ENCODE results near the gene AUTS2.

DNA sequence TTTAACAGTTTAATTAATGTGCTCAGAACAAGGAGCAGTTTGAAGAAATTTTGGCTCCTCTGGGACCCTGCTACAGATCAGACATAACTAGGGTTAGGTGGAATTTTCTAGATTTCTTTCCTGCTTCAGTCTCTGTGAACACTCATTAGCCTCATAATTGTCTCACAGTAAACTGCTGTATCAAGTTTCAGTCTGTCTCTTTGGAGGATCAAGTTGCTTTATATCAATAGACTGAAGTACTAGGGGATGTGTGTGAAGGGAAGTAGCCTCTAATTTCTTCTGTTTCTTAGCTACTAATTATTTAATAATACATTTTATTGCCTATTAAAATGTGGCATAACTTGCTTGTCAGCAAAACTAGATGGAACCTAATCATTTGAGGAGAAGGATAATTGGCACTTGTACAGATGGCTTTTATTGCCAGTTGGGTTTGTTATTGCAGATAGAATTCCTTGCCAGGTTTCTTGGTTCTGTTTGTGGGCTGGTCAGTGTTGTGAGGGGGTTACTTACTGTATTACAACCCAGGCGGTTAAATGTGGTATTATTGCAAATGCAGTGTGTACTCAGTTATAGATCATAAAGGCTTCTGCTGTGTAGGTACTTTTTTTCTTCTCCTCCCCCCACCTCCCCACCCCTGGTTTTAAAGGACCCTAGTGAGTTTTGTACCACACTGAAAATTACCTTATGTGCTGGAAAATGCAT lies 758.0 kb downstream of the AUTS2 start:
- TF ChIP-seq, protein P1, sequence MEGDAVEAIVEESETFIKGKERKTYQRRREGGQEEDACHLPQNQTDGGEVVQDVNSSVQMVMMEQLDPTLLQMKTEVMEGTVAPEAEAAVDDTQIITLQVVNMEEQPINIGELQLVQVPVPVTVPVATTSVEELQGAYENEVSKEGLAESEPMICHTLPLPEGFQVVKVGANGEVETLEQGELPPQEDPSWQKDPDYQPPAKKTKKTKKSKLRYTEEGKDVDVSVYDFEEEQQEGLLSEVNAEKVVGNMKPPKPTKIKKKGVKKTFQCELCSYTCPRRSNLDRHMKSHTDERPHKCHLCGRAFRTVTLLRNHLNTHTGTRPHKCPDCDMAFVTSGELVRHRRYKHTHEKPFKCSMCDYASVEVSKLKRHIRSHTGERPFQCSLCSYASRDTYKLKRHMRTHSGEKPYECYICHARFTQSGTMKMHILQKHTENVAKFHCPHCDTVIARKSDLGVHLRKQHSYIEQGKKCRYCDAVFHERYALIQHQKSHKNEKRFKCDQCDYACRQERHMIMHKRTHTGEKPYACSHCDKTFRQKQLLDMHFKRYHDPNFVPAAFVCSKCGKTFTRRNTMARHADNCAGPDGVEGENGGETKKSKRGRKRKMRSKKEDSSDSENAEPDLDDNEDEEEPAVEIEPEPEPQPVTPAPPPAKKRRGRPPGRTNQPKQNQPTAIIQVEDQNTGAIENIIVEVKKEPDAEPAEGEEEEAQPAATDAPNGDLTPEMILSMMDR (IDR thresholded peaks at IDR 0.05) = no peak
- no peak for TF ChIP-seq SIN3A (IDR thresholded peaks at IDR 0.05; ENCODE audit: borderline replicate concordance, insufficient read depth, low read depth, low read length)
- TF ChIP-seq, protein P2, sequence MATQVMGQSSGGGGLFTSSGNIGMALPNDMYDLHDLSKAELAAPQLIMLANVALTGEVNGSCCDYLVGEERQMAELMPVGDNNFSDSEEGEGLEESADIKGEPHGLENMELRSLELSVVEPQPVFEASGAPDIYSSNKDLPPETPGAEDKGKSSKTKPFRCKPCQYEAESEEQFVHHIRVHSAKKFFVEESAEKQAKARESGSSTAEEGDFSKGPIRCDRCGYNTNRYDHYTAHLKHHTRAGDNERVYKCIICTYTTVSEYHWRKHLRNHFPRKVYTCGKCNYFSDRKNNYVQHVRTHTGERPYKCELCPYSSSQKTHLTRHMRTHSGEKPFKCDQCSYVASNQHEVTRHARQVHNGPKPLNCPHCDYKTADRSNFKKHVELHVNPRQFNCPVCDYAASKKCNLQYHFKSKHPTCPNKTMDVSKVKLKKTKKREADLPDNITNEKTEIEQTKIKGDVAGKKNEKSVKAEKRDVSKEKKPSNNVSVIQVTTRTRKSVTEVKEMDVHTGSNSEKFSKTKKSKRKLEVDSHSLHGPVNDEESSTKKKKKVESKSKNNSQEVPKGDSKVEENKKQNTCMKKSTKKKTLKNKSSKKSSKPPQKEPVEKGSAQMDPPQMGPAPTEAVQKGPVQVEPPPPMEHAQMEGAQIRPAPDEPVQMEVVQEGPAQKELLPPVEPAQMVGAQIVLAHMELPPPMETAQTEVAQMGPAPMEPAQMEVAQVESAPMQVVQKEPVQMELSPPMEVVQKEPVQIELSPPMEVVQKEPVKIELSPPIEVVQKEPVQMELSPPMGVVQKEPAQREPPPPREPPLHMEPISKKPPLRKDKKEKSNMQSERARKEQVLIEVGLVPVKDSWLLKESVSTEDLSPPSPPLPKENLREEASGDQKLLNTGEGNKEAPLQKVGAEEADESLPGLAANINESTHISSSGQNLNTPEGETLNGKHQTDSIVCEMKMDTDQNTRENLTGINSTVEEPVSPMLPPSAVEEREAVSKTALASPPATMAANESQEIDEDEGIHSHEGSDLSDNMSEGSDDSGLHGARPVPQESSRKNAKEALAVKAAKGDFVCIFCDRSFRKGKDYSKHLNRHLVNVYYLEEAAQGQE (IDR thresholded peaks at IDR 0.05; ENCODE audit: insufficient read depth in 1 of 2, low read depth in 2 of 2, low read length in 1 of 2) = no peak
- no peak for TF ChIP-seq POLR2AphosphoS5 (IDR thresholded peaks at IDR 0.05; ENCODE audit: low read depth, low read length)

Measured in Panc1 (cell line).